Measurements from ENCODE around the gene BMPR1A.

BMPR1A gene

GRCh38 chr10:86953747-86954680 is 197.6 kb downstream of the BMPR1A start:
- Mint-ChIP-seq H3K27me3 (no peaks in the 10 kb centered on the region), H3K36me3 (ENCODE audit: low read depth) (no peaks in the 10 kb centered on the region), H3K27ac (no peak overlapping the region), H3K4me3 (no peak overlapping the region), H3K9me3 (peaks cover 11% of the 10 kb centered on the region), H3K4me1 (ENCODE audit: low read depth) (peaks cover 7% of the 10 kb centered on the region)
- DNase-seq, result no peak

GRCh38 chr10:86954681-86955500 is 198.5 kb downstream of the BMPR1A start:
- DNase-seq, result no peak
- H3K4me3 Mint-ChIP-seq, result no peak overlapping the region
- H3K9me3 Mint-ChIP-seq, result peaks cover 11% of the 10 kb centered on the region
- H3K27ac Mint-ChIP-seq, result no peak overlapping the region
- no peaks in the 10 kb centered on the region for H3K36me3 Mint-ChIP-seq (ENCODE audit: low read depth)
- H3K27me3 Mint-ChIP-seq, result no peaks in the 10 kb centered on the region
- peaks cover 7% of the 10 kb centered on the region for H3K4me1 Mint-ChIP-seq (ENCODE audit: low read depth)

- H3K36me3 Mint-ChIP-seq (ENCODE audit: low read depth), result no peaks in the 10 kb centered on the region
- peaks cover 11% of the 10 kb centered on the region for H3K9me3 Mint-ChIP-seq
- DNase-seq, result no peak
These were observed 199.2 kb downstream of the BMPR1A start for GRCh38 chr10:86955501-86956194.

GRCh38 chr10:86956195-86956847 is 199.9 kb downstream of the BMPR1A start:
- DNase-seq, result no peak
- Mint-ChIP-seq H3K36me3 (ENCODE audit: low read depth) (no peaks in the 10 kb centered on the region), H3K4me1 (ENCODE audit: low read depth) (peaks cover 2% of the 10 kb centered on the region), H3K9me3 (peaks cover 11% of the 10 kb centered on the region), H3K27me3 (no peaks in the 10 kb centered on the region), H3K27ac (no peak overlapping the region), H3K4me3 (no peak overlapping the region)

More at GRCh38 chr10:86955501-86956194, 199.2 kb downstream of the BMPR1A start:
- Mint-ChIP-seq H3K4me3 (no peak overlapping the region), H3K27me3 (no peaks in the 10 kb centered on the region), H3K27ac (no peak overlapping the region), H3K4me1 (ENCODE audit: low read depth) (peaks cover 5% of the 10 kb centered on the region)

GRCh38 chr10:86956848-86957448 is 200.5 kb downstream of the BMPR1A start:
- H3K4me1 Mint-ChIP-seq (ENCODE audit: low read depth), result peaks cover 2% of the 10 kb centered on the region
- H3K4me3 Mint-ChIP-seq, result no peak overlapping the region
- H3K36me3 Mint-ChIP-seq (ENCODE audit: low read depth), result no peaks in the 10 kb centered on the region
- H3K27ac Mint-ChIP-seq, result no peak overlapping the region
- no peak for DNase-seq
- H3K27me3 Mint-ChIP-seq, result no peaks in the 10 kb centered on the region
- peaks cover 9% of the 10 kb centered on the region for H3K9me3 Mint-ChIP-seq

GRCh38 chr10:86957471-86958115 is 201.2 kb downstream of the BMPR1A start, which contains the start of gene MMRN2:
Gene MMRN2 (minus strand): TSS chr10:86957615. CDS start chr10:86957541, 74 bp downstream.
- Mint-ChIP-seq H3K4me3 (no peak within 1 kb of the TSS), H3K9me3 (peaks cover 3% of the 10 kb centered on the region), H3K27me3 (no peaks in the 10 kb centered on the region), H3K27ac (no peak within 1 kb of the TSS), H3K36me3 (ENCODE audit: low read depth) (no peaks in the 10 kb centered on the region), H3K4me1 (ENCODE audit: low read depth) (peaks cover 2% of the 10 kb centered on the region)
- no peak for DNase-seq

GRCh38 chr10:86958116-86958900 is 201.9 kb downstream of the BMPR1A start, which contains the start of gene SNCG:
Gene SNCG (plus strand): TSS chr10:86958599. CDS start chr10:86958698, 99 bp downstream.
- Mint-ChIP-seq H3K4me1 (ENCODE audit: low read depth) (peaks cover 2% of the 10 kb centered on the region), H3K4me3 (no peak within 1 kb of the TSS), H3K27ac (no peak within 1 kb of the TSS), H3K9me3 (no peaks in the 10 kb centered on the region), H3K36me3 (ENCODE audit: low read depth) (no peaks in the 10 kb centered on the region), H3K27me3 (no peaks in the 10 kb centered on the region)
- DNase-seq, result peak; percentile 25

GRCh38 chr10:86958901-86959736 is 202.7 kb downstream of the BMPR1A start:
- no peaks in the 10 kb centered on the region for H3K9me3 Mint-ChIP-seq
- H3K4me3 Mint-ChIP-seq, result no peak overlapping the region
- H3K27ac Mint-ChIP-seq, result no peak overlapping the region
- H3K36me3 Mint-ChIP-seq (ENCODE audit: low read depth), result no peaks in the 10 kb centered on the region
- H3K4me1 Mint-ChIP-seq (ENCODE audit: low read depth), result peaks cover 2% of the 10 kb centered on the region
- peak; percentile 26 for DNase-seq
- no peaks in the 10 kb centered on the region for H3K27me3 Mint-ChIP-seq

- no peak for DNase-seq
- H3K27me3 Mint-ChIP-seq, result no peaks in the 10 kb centered on the region
- no peak overlapping the region for H3K27ac Mint-ChIP-seq
- H3K36me3 Mint-ChIP-seq (ENCODE audit: low read depth), result no peaks in the 10 kb centered on the region
- no peaks in the 10 kb centered on the region for H3K9me3 Mint-ChIP-seq
- no peak overlapping the region for H3K4me3 Mint-ChIP-seq
- peaks cover 2% of the 10 kb centered on the region for H3K4me1 Mint-ChIP-seq (ENCODE audit: low read depth)
These were observed 203.3 kb downstream of the BMPR1A start for GRCh38 chr10:86959737-86960002.

GRCh38 chr10:86960003-86960862 is 203.8 kb downstream of the BMPR1A start:
- H3K36me3 Mint-ChIP-seq (ENCODE audit: low read depth), result no peaks in the 10 kb centered on the region
- H3K27ac Mint-ChIP-seq, result peak overlapping the region; percentile 40
- no peak overlapping the region for H3K4me3 Mint-ChIP-seq
- no peaks in the 10 kb centered on the region for H3K27me3 Mint-ChIP-seq
- peak; percentile 42 for DNase-seq
- no peaks in the 10 kb centered on the region for H3K9me3 Mint-ChIP-seq
- H3K4me1 Mint-ChIP-seq (ENCODE audit: low read depth), result peaks cover 5% of the 10 kb centered on the region

- H3K9me3 Mint-ChIP-seq, result no peaks in the 10 kb centered on the region
These were observed 204.5 kb downstream of the BMPR1A start for GRCh38 chr10:86960863-86961434.

More at GRCh38 chr10:86960863-86961434, 204.5 kb downstream of the BMPR1A start:
- no peak for DNase-seq
- peak overlapping the region; percentile 40 for H3K27ac Mint-ChIP-seq
- H3K27me3 Mint-ChIP-seq, result no peaks in the 10 kb centered on the region
- H3K4me3 Mint-ChIP-seq, result no peak overlapping the region
- H3K4me1 Mint-ChIP-seq (ENCODE audit: low read depth), result peaks cover 10% of the 10 kb centered on the region
- no peaks in the 10 kb centered on the region for H3K36me3 Mint-ChIP-seq (ENCODE audit: low read depth)

All from activated T-cell treated with anti-CD3 and anti-CD28 coated beads, Interleukin-2, amount 50 U/mL, for 24 hours (primary cell).